RWPE1 (cell line): Measurements from ENCODE around the gene NUMA1.
A peak's percentile ranks its signal among the peaks of the same experiment; 100 is the strongest.

Source experiments
- CTCF ChIA-PET: fragments of 350-600 bp; sonication (Branson Sonifier 250); formaldehyde crosslinking; extraction: SDS; loops from one replicate; lab custom pipeline; 2021; lab: Yijun Ruan, JAX
- POLR2A ChIA-PET: fragments of 400-600 bp; formaldehyde crosslinking; extraction: SDS; loops from one replicate; lab custom pipeline; 2020; ENCODE audit warnings: antibody characterized with exemption; ENCODE audit not compliant: low non-redundant PET; lab: Yijun Ruan, JAX
- DNase-seq: peaks from one replicate; pipeline ENCODE4 v3.0.0; 2012; ENCODE audit warnings: low spot score
- H3K27ac ChIP-seq: fragments of 450-650 bp; 2 replicates; pipeline ENCODE4 v1.5.1; 2017
- TF ChIP-seq, protein P1 (sequence below): fragments of 450-650 bp; conservative IDR thresholded peaks from 2 replicates; pipeline ENCODE4 v1.5.1; 2017; ENCODE audit warnings: low read depth, mild to moderate bottlenecking

Gene NUMA1

DNA sequence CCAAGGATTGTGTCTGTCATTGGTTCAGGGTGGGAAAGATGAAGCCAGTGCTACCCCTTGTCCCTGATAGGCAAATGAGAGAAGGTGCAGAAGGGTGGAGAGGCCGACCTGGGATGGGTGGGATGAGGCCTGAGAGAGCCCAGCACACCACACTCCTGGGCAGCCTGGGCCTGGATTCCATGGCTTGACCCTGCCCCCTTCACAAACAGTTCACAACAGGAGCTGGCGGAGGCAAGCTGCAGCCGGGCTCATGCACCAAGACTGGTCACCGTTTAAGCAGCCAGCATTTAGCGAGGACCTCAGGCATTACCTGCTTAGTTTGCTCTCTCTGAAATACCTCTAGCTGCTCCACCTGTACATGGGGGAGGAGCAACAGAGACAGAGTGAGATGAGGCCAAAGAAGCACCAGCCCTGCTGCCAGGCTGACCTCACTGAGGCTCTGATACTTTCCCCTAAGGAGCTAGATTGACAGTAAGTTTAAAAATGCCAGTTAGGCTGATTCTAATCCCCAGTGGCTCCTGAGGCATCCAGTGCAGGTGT is 68.2 kb downstream of the NUMA1 start:
- TF ChIP-seq, protein P1, sequence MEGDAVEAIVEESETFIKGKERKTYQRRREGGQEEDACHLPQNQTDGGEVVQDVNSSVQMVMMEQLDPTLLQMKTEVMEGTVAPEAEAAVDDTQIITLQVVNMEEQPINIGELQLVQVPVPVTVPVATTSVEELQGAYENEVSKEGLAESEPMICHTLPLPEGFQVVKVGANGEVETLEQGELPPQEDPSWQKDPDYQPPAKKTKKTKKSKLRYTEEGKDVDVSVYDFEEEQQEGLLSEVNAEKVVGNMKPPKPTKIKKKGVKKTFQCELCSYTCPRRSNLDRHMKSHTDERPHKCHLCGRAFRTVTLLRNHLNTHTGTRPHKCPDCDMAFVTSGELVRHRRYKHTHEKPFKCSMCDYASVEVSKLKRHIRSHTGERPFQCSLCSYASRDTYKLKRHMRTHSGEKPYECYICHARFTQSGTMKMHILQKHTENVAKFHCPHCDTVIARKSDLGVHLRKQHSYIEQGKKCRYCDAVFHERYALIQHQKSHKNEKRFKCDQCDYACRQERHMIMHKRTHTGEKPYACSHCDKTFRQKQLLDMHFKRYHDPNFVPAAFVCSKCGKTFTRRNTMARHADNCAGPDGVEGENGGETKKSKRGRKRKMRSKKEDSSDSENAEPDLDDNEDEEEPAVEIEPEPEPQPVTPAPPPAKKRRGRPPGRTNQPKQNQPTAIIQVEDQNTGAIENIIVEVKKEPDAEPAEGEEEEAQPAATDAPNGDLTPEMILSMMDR: no peak
- CTCF ChIA-PET: interaction anchor here (0.7 to 1.6 kb wide), 3 partner anchors 13 to 247 kb away, joined by 3 to 5 read pairs (median 4); no protein-coding TSS in a partner anchor
- peak overlapping the region; percentile 87 for H3K27ac ChIP-seq
- POLR2A ChIA-PET: no interaction called here
- no peak for DNase-seq

DNA sequence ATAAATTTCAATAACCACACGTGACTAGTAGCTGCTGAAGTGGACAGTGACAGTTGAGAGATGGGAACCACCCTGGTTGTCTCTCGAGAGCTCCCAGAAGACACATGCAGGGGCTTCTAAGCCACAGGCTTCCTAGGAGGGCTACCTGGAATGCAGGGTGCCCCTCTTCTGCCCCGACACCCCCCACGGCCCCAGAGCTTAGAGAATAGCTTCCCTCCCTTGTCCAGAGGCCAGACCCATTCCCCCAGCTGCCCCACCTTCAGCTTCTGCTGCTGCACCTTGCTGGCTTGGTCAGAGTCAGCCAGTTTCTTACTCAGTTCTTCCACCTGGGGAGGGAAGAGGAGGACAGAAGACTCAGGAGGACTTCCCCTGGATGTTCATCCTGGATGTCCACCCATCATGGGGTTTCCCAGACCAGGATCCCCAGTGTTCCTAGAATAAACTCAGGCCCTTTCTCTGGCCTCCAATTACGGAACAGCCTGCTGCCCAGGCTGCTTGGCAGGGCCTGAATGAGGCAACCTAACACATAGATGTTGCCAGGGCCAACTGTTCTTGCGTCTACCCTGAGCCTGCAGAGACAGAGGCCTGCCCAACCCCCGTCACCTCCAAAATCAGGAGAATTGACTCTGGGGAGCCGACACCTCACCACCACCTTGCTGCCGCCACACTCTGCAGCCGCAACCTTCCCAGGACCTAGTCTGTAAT is 69.7 kb downstream of the NUMA1 start:
- CTCF ChIA-PET: interaction anchor here (0.5 to 0.6 kb wide), 2 partner anchors 10 to 14 kb away, joined by 3 to 6 read pairs; no protein-coding TSS in a partner anchor
- TF ChIP-seq, protein P1: no peak
- H3K27ac ChIP-seq: peak overlapping the region; percentile 87
- POLR2A ChIA-PET: no interaction called here
- DNase-seq: no peak

DNA sequence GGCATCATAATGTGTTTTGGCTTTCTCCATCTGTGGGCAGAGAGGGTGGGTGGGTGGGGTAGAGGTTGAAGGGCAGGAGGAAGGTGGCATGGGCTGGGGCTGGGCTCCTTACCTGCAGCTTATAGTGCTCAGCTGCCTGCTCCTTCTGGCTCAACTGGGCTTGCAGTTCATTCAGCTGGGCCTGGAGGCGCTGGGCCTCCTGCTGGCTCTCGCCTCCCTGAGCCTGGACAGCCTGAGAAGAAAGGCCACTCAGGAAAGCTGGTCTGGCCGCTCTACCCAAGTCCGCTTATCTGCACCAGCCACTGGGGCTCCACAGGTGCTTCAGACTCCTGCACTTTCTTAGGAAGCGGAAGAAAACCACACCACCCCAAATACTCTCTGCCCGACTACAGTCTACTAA is 71.2 kb downstream of the NUMA1 start:
- DNase-seq: no peak
- CTCF ChIA-PET: no interaction called here
- POLR2A ChIA-PET: no interaction called here

DNA sequence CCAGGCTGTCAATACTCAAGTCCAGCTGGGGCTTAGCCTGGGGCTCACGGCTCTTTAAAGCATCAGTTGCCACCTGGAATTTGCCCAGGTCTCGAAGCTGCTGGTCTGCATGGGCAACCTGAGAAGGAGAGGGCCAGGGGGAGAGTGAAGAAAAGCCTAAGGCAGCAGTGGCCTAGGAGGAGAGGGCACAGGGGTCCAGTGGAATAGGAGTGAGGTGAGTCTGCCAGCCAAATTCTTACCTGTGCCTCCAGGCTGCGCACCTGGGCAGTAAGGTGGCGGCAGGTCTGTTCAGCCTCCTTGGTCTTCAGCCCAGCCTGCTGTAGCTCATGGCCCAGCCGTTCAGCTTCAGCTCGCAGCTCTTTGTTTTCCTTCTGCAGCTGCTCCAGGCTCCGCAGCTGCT is 71.6 kb downstream of the NUMA1 start:
- CTCF ChIA-PET: interaction anchor here (0.5 kb wide), 1 partner anchor 425 kb away, joined by 3 read pairs; no protein-coding TSS in a partner anchor
- POLR2A ChIA-PET: no interaction called here
- peak overlapping the region; percentile 39 for H3K27ac ChIP-seq
- DNase-seq: no peak
- TF ChIP-seq, protein P1: no peak

More for the DNA sequence above, 71.2 kb downstream of the NUMA1 start:
- peak overlapping the region; percentile 39 for H3K27ac ChIP-seq
- TF ChIP-seq, protein P1: no peak

DNA sequence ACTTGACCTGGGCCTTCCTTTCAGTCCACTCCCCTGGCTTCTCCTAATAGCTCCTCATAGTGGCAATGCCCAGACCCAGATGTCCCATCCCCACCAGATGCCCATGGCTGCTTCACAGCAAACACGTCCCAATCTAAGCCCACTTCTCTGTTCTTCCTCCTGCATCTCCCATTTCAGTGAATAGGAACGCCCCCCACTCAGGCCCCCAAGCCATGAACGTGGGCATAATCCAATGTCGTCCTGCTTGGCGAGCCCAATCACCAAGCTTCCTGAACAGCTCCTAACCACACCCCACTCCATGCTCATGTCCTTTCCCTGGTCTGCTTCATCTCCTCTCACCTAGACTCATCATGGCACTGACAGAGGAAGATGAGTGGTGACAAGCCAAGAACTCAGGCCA is 72.8 kb downstream of the NUMA1 start:
- POLR2A ChIA-PET: interaction anchor here (0.5 kb wide), 1 partner anchor 89 kb away, joined by 4 read pairs; no protein-coding TSS in a partner anchor

DNA sequence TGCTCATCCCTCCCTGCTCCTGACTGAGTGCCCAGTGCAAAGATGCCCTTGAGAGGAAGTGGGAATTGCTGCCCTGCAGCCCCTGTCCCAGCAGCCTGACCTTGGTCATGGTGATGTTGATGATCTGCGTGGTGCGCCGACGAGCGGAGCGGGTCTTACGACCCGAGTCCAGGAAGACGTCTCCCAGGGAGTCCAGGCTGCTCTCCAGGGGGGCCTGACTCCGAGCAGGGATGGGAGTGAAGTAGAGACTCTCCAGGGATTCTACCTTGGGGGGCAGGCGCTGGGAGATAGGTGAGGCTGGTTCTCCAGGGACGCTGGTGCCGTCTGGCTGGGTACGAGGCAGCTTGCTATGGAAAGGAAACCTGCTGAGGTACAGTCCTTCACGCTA is 73.3 kb downstream of the NUMA1 start:
- CTCF ChIA-PET: no interaction called here
- H3K27ac ChIP-seq: peak overlapping the region; percentile 56
- POLR2A ChIA-PET: no interaction called here
- DNase-seq: no peak
- TF ChIP-seq, protein P1: no peak

More for the DNA sequence above, 72.8 kb downstream of the NUMA1 start:
- H3K27ac ChIP-seq: peak overlapping the region; percentile 56; the same call in 1 of the 2 replicates
- DNase-seq: no peak
- CTCF ChIA-PET: interaction anchor here (0.7 kb wide), 1 partner anchor 17 kb away, joined by 3 read pairs; no protein-coding TSS in a partner anchor
- TF ChIP-seq, protein P1: no peak
